GM20000 (cell line): Measurements from ENCODE around the gene TIE1.

Experiments
- DNase-seq: peaks from one replicate; pipeline ENCODE4 v3.0.0; 2012; ENCODE audit warnings: low spot score
- CTCF ChIP-seq: IDR thresholded peaks from 2 replicates; pipeline ENCODE4 v1.5.1; 2012; ENCODE audit warnings: mild to moderate bottlenecking, control low read depth; ENCODE audit errors: extremely low read depth, missing control alignments

TIE1 gene

GRCh38 chr1:43308635-43309404 lies 8.0 kb downstream of the TIE1 start:
- no peak for TF ChIP-seq CTCF
- no peak for DNase-seq

GRCh38 chr1:43309405-43310025 lies 8.7 kb downstream of the TIE1 start:
- no peak for DNase-seq
- no peak for TF ChIP-seq CTCF

GRCh38 chr1:43311521-43311920 lies 10.7 kb downstream of the TIE1 start:
- no peak for TF ChIP-seq CTCF
- DNase-seq: no peak

GRCh38 chr1:43312212-43312623 lies 11.4 kb downstream of the TIE1 start:
- DNase-seq: no peak
- no peak for TF ChIP-seq CTCF

GRCh38 chr1:43312663-43313515 lies 12.1 kb downstream of the TIE1 start:
- no peak for TF ChIP-seq CTCF

GRCh38 chr1:43313771-43314170 lies 13.0 kb downstream of the TIE1 start:
- no peak for DNase-seq
- no peak for TF ChIP-seq CTCF

More at GRCh38 chr1:43312663-43313515, 12.1 kb downstream of the TIE1 start:
- DNase-seq: no peak

- no peak for DNase-seq
- TF ChIP-seq CTCF: no peak
Measured at GRCh38 chr1:43314233-43314632, 13.5 kb downstream of the TIE1 start.
